OCI-LY1 (cell line): ENCODE results near the gene MLLT3.

Experiments used
- EZH2 ChIP-seq: fragments of 200-600 bp; sonication (generic), shearing (Covaris generic); IDR thresholded peaks from 2 replicates; pipeline ENCODE4 v1.8.0; 2017; ENCODE audit warnings: borderline replicate concordance, mixed run types, mild to moderate bottlenecking, antibody characterized with exemption, low read length, moderate library complexity, mixed read lengths
- TF ChIP-seq, protein P1 (sequence below): fragments of 200-600 bp; sonication (generic), shearing (Covaris generic); IDR thresholded peaks from 2 replicates; pipeline ENCODE4 v1.5.1; 2017; ENCODE audit warnings: mild to moderate bottlenecking, antibody characterized with exemption, low read length, moderate library complexity, mixed read lengths

DNA sequence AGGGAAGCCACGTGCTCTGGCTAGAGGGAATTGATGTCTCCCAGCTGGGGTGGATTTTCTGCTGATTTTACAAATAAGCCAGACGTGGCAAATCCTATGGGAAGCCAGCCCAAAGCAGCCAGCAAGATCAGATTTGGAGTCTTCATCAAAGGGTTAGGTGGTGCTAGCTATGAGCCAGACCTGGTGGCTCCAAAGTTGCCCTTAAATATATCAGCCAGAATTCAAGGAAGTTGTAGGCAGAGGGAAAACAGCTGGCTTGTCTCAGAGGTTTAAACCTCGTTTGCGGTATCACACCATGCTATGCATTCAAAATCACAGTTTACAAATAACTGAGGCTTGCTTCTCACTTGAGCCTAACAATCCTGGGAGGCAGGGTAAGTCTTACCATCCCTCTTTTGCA, 313.2 kb downstream of the MLLT3 start:
- TF ChIP-seq, protein P1, sequence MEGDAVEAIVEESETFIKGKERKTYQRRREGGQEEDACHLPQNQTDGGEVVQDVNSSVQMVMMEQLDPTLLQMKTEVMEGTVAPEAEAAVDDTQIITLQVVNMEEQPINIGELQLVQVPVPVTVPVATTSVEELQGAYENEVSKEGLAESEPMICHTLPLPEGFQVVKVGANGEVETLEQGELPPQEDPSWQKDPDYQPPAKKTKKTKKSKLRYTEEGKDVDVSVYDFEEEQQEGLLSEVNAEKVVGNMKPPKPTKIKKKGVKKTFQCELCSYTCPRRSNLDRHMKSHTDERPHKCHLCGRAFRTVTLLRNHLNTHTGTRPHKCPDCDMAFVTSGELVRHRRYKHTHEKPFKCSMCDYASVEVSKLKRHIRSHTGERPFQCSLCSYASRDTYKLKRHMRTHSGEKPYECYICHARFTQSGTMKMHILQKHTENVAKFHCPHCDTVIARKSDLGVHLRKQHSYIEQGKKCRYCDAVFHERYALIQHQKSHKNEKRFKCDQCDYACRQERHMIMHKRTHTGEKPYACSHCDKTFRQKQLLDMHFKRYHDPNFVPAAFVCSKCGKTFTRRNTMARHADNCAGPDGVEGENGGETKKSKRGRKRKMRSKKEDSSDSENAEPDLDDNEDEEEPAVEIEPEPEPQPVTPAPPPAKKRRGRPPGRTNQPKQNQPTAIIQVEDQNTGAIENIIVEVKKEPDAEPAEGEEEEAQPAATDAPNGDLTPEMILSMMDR: no peak
- TF ChIP-seq EZH2: no peak
